ENCODE measurements around the gene ANKRD28. TPM values are rescaled to one million over a fixed set of nuclear protein-coding genes. Genes with fewer than 3 reads are reported as not detected.
A peak's percentile ranks its signal among the peaks of the same experiment; 100 is the strongest.

The ANKRD28 gene
- total RNA-seq, 1 donor from 2014 or later, result 60.6 TPM

DNA sequence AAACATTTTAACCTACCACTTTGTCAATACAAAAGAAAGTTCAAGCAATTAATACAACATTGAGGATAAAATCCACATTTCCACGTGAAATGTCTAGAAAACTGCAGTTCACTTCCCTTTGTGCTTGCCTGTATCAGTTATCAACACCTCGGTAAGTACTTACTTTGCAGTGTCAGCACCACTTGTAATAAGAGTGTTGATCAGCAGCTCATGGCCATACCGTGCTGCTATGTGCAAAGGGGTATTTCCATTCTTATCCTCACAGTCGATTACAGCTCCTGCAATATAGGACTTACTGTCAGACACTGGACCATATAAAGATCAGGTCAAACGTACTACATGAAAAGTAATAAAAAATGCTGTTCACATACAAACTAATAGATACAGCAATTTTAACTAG lies 84.4 kb downstream of the ANKRD28 start:
- FAIRE-seq (no peak), DNase-seq (ENCODE audit: low read depth) (no peak)
- TF ChIP-seq, protein P1, sequence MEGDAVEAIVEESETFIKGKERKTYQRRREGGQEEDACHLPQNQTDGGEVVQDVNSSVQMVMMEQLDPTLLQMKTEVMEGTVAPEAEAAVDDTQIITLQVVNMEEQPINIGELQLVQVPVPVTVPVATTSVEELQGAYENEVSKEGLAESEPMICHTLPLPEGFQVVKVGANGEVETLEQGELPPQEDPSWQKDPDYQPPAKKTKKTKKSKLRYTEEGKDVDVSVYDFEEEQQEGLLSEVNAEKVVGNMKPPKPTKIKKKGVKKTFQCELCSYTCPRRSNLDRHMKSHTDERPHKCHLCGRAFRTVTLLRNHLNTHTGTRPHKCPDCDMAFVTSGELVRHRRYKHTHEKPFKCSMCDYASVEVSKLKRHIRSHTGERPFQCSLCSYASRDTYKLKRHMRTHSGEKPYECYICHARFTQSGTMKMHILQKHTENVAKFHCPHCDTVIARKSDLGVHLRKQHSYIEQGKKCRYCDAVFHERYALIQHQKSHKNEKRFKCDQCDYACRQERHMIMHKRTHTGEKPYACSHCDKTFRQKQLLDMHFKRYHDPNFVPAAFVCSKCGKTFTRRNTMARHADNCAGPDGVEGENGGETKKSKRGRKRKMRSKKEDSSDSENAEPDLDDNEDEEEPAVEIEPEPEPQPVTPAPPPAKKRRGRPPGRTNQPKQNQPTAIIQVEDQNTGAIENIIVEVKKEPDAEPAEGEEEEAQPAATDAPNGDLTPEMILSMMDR (IDR thresholded peaks at IDR 0.05; ENCODE audit: insufficient read depth, low read length, severe bottlenecking), result no peak
- Histone ChIP-seq H3K27me3 (ENCODE audit: control insufficient read depth, insufficient read depth, low read length) (no peaks in the 10 kb centered on the region), H3K4me3 (ENCODE audit: low read depth, low read length) (no peak overlapping the region), H3K36me3 (ENCODE audit: control insufficient read depth, insufficient read depth, low read length) (peaks cover 4% of the 10 kb centered on the region)

DNA sequence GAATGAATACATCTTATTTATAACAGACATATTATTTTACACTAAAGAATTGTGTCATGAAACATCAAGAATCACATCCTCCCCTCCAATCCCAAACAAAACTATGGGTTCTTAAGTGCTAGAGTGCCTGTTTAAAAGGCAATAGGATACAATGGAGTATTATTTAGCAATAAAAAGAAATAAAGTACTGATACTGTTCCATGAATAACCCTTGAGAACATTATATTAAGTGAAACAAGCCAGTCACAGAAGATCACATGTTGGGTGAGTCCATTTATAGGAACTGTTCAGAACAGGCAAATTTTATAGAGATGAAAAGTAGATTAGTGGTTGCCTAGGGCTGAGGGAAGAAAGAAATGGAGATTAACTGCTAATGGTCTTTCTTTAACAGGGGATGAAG lies 86.5 kb downstream of the ANKRD28 start:
- Histone ChIP-seq H3K36me3 (ENCODE audit: control insufficient read depth, insufficient read depth, low read length) (peaks cover 7% of the 10 kb centered on the region), H3K4me3 (ENCODE audit: low read depth, low read length) (no peak overlapping the region), H3K27me3 (ENCODE audit: control insufficient read depth, insufficient read depth, low read length) (no peaks in the 10 kb centered on the region)
- TF ChIP-seq, protein P1 (IDR thresholded peaks at IDR 0.05; ENCODE audit: insufficient read depth, low read length, severe bottlenecking), result no peak
- FAIRE-seq (no peak), DNase-seq (ENCODE audit: low read depth) (no peak)

DNA sequence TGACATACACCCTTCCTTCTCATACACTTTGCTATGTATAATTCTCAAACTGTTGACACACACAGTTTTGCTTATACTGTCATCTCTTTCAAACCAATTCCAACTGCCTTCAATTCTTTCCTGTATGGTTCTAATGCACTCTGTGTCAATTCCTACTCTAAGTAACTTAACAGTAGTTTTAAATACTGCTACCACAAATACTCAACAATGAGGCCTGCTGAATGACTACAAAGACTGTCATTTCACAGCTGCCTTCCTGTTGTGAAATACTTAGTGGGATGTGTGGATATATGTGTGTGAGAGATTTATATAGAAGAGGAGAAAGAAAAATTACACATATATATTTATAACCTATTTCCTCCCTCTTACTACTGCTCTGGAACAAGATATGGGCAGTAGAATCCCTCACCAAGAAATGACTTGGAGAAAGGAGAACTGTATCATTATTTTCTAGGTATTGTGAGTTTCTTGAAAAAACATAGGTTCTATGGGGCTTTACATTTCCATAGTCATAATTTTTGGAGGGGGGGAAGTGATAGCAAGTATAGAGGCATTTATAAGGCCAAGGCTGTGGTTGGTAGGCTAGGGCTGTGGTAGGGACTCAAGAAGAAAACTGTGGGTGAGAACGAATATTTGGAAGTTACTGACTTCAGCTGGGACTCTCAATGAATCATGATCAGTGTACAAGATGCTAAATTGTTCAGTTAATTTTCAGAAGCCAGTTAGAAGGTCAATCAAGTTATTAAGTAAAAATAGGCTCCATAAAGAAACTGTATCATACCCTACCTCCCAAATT lies 88.7 kb downstream of the ANKRD28 start:
- DNase-seq (ENCODE audit: low read depth), result peak; percentile 73
- no peaks in the 10 kb centered on the region for H3K27me3 ChIP-seq (ENCODE audit: control insufficient read depth, insufficient read depth, low read length)
- H3K4me3 ChIP-seq (ENCODE audit: low read depth, low read length), result no peak overlapping the region
- FAIRE-seq, result no peak
- TF ChIP-seq, protein P1 (IDR thresholded peaks at IDR 0.05; ENCODE audit: insufficient read depth, low read length, severe bottlenecking), result no peak
- peaks cover 7% of the 10 kb centered on the region for H3K36me3 ChIP-seq (ENCODE audit: control insufficient read depth, insufficient read depth, low read length)

DNA sequence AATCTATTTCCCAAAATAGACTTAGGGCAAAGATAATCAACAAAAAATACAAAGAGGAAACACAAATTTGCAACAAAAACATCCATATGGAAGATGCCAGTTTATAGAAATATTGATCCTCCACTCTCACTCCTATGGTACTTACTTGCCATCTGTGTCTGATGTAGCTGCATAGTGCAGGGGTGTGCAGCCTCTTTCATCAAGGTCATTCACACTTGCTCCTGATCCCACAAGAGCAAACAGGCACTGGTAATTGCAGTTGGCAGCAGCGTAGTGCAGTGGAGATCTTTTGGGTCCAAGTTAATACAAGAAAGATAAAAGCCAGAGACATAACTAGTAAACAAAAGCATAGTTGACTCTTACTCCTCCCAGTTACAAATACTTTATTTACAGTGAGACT lies 90.0 kb downstream of the ANKRD28 start:
- FAIRE-seq (no peak), DNase-seq (ENCODE audit: low read depth) (no peak)
- TF ChIP-seq, protein P1 (IDR thresholded peaks at IDR 0.05; ENCODE audit: insufficient read depth, low read length, severe bottlenecking), result no peak
- no peak overlapping the region for H3K4me3 ChIP-seq (ENCODE audit: low read depth, low read length)
- no peaks in the 10 kb centered on the region for H3K27me3 ChIP-seq (ENCODE audit: control insufficient read depth, insufficient read depth, low read length)
- peaks cover 5% of the 10 kb centered on the region for H3K36me3 ChIP-seq (ENCODE audit: control insufficient read depth, insufficient read depth, low read length)

DNA sequence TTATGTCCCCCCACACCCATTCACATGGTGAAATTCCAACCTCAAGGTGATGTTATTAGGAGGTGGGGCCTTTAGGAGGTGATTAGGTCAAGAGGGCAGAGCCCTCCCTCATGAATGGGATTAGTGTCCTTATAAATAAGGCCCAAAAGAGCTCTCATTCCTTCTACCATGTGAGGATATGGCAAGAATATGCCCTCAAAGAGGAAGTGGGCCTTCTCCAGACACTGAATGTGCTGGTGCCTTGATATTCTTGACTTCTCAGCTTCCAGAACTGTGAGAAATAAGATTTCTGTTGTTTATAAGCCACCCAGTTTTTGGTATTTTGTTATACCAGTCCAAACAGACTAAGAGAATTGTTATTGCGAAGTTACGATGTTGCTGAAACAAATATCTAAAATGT lies 94.4 kb downstream of the ANKRD28 start:
- H3K36me3 ChIP-seq (ENCODE audit: control insufficient read depth, insufficient read depth, low read length), result peaks cover 2% of the 10 kb centered on the region
- DNase-seq (ENCODE audit: low read depth) (no peak), FAIRE-seq (no peak)
- no peak overlapping the region for H3K4me3 ChIP-seq (ENCODE audit: low read depth, low read length)
- TF ChIP-seq, protein P1 (IDR thresholded peaks at IDR 0.05; ENCODE audit: insufficient read depth, low read length, severe bottlenecking), result no peak
- no peaks in the 10 kb centered on the region for H3K27me3 ChIP-seq (ENCODE audit: control insufficient read depth, insufficient read depth, low read length)

DNA sequence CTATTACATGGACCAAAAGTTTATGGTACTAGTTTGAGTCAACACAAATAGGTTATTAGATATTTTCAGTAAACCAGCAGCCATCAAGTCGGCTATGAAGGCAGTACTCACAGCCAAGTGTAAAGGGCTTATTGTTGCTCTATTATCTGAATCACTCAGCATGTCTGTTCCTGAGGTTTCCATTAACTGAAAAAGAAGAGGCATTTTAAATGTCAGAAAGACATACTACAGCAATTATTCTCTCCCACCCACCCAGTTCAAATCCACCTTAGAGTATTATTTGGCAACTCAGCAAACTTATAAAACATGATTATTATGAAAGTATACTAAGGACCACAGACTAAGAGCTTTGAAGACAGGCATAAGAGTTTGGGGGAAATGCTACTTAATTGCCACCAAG lies 103.2 kb downstream of the ANKRD28 start:
- TF ChIP-seq, protein P1 (IDR thresholded peaks at IDR 0.05; ENCODE audit: insufficient read depth, low read length, severe bottlenecking), result no peak
- no peak overlapping the region for H3K4me3 ChIP-seq (ENCODE audit: low read depth, low read length)
- DNase-seq (ENCODE audit: low read depth), result no peak
- H3K36me3 ChIP-seq (ENCODE audit: control insufficient read depth, insufficient read depth, low read length), result peaks cover 1% of the 10 kb centered on the region
- FAIRE-seq, result no peak
- no peaks in the 10 kb centered on the region for H3K27me3 ChIP-seq (ENCODE audit: control insufficient read depth, insufficient read depth, low read length)

All from bronchial epithelial cell (primary cell).